Inferior parietal cortex (tissue), 1 donor: ENCODE data around the gene SCARB1.

Experiments used
- DNase-seq: peaks from one replicate; pipeline ENCODE4 v3.0.0-alpha.2; 2016; ENCODE audit errors: extremely low spot score

SCARB1 gene

GRCh38 chr12:124730455-124730932, 133.2 kb downstream of the SCARB1 start:
- DNase-seq = no peak

GRCh38 chr12:124727922-124728321, 135.7 kb downstream of the SCARB1 start:
- no peak for DNase-seq

GRCh38 chr12:124727264-124727800, 136.3 kb downstream of the SCARB1 start:
- DNase-seq = peak; percentile 39
